BJ (cell line): Measurements from ENCODE around the gene S100A16. TPM values are rescaled to one million over a fixed set of nuclear protein-coding genes. Genes with fewer than 3 reads are reported as not detected.
"Not testable (repeated sequence)": the region's sequence is repeated elsewhere in the genome, so short reads cannot be mapped to it uniquely, and the experiment has no call there.

Experiments
- CTCF ChIA-PET: fragments of 350-600 bp; formaldehyde crosslinking; extraction: SDS; loops from one replicate; lab custom pipeline; 2021; ENCODE audit warnings: antibody characterized with exemption, inconsistent platforms; lab: Yijun Ruan, JAX
- POLR2A ChIA-PET: fragments of 300-600 bp; sonication (Branson Sonifier 250); formaldehyde crosslinking; extraction: SDS; loops from one replicate; lab custom pipeline; 2021; ENCODE audit warnings: antibody characterized with exemption; lab: Charles Lee
- DNase-seq: peaks from one replicate; pipeline ENCODE4 v3.0.0-alpha.2; 2011; ENCODE audit warnings: low read depth
- H3K27me3 ChIP-seq: 2 replicates; pipeline ENCODE4 v1.6.0; 2011; ENCODE audit warnings: low read length; ENCODE audit not compliant: control insufficient read depth, insufficient read depth
- H3K36me3 ChIP-seq: 2 replicates; pipeline ENCODE4 v1.5.1; 2011; ENCODE audit warnings: low read length; ENCODE audit not compliant: control insufficient read depth, insufficient read depth
- H3K4me3 ChIP-seq: 2 replicates; pipeline ENCODE4 v1.5.1; 2011; ENCODE audit warnings: low read depth, mild to moderate bottlenecking, control low read depth, low read length
- CTCF ChIP-seq: IDR thresholded peaks from 2 replicates; pipeline ENCODE4 v1.5.1; 2011; ENCODE audit warnings: low read depth, mild to moderate bottlenecking, control low read depth, inconsistent platforms, low read length, moderate library complexity; ENCODE audit not compliant: insufficient read depth
- polyA plus RNA-seq: library from polyadenylated mRNA; depleted of rRNA; stranded (reverse); fragments of >200 nt; gene quantifications from 2 replicates; pipeline ENCODE4 v1.2.3, GENCODE V29; 2011

S100A16 gene
- polyA plus RNA-seq, 1 experiment: 699 TPM

DNA sequence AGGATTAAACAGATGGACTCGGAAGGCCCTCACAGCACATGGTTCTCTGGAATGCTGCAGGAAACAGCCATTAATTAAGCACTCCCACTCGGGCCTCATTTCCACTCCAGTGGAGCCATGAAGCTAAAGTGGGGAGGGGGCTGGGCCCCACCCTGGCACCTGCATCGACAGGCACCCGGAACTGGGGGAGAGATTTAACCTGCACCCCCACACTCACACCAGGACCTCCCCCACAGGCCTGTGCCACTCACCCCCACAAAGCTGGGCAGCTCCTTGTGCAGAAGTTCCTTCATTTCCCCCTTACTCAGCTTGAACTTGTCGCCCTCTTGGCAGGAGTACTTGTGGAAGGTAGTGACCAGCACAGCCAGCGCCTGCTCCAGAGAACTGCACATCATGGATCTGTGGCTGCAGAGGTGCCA lies 49.4 kb downstream of the S100A16 start:
- CTCF ChIA-PET: interaction anchor here (0.8 to 5.6 kb wide), 5 partner anchors 9 to 68 kb away, joined by 3 to 65 read pairs (median 9); partner anchors contain the start of gene S100A6
- no peak for DNase-seq
- POLR2A ChIA-PET: interaction anchor here (1.3 kb wide), 1 partner anchor 30 kb away, joined by 4 read pairs; no protein-coding TSS in a partner anchor
- H3K4me3 ChIP-seq: no peak overlapping the region
- TF ChIP-seq CTCF: no peak
- no peaks in the 10 kb centered on the region for H3K27me3 ChIP-seq
- no peaks in the 10 kb centered on the region for H3K36me3 ChIP-seq

- POLR2A ChIA-PET, DNase-seq, H3K4me3 ChIP-seq, H3K27me3 ChIP-seq, H3K36me3 ChIP-seq: not testable (repeated sequence)
- CTCF ChIA-PET: interaction anchor here (0.6 to 5.6 kb wide), 5 partner anchors 8 to 317 kb away, joined by 3 to 65 read pairs (median 6); partner anchors contain the start of gene S100A6
These were observed 50.9 kb downstream of the S100A16 start for GRCh38 chr1:153562021-153562420.

GRCh38 chr1:153561466-153561985 lies 51.4 kb downstream of the S100A16 start:
- Histone ChIP-seq H3K27me3 (no peaks in the 10 kb centered on the region), H3K36me3 (no peaks in the 10 kb centered on the region), H3K4me3 (no peak overlapping the region)
- CTCF ChIA-PET: interaction anchor here (0.6 to 5.6 kb wide), 5 partner anchors 8 to 318 kb away, joined by 3 to 65 read pairs (median 6); partner anchors contain the start of gene S100A6
- POLR2A ChIA-PET: interaction anchor here (0.5 kb wide), 1 partner anchor 20 kb away, joined by 3 read pairs; no protein-coding TSS in a partner anchor
- DNase-seq: no peak
- no peak for TF ChIP-seq CTCF

GRCh38 chr1:153560771-153561465 lies 52.0 kb downstream of the S100A16 start:
- POLR2A ChIA-PET: interaction anchor here (0.5 kb wide), 1 partner anchor 19 kb away, joined by 3 read pairs; no protein-coding TSS in a partner anchor
- no peak for TF ChIP-seq CTCF
- H3K36me3 ChIP-seq: no peaks in the 10 kb centered on the region
- H3K4me3 ChIP-seq: no peak overlapping the region
- CTCF ChIA-PET: interaction anchor here (0.8 to 2.0 kb wide), 2 partner anchors 11 to 51 kb away, joined by 3 to 7 read pairs; no protein-coding TSS in a partner anchor
- no peak for DNase-seq
- H3K27me3 ChIP-seq: no peaks in the 10 kb centered on the region

GRCh38 chr1:153560241-153560640 lies 52.7 kb downstream of the S100A16 start:
- POLR2A ChIA-PET: no interaction called here
- no peak for DNase-seq
- Histone ChIP-seq H3K36me3 (no peaks in the 10 kb centered on the region), H3K27me3 (no peaks in the 10 kb centered on the region), H3K4me3 (no peak overlapping the region)
- TF ChIP-seq CTCF: no peak
- CTCF ChIA-PET: interaction anchor here (0.8 kb wide), 1 partner anchor 27 kb away, joined by 3 read pairs; no protein-coding TSS in a partner anchor
